ENCODE measurements around the gene PRDM15. TPM values are rescaled to one million over a fixed set of nuclear protein-coding genes. Genes with fewer than 3 reads are reported as not detected.
A peak's percentile ranks its signal among the peaks of the same experiment; 100 is the strongest.

PRDM15 gene
- total RNA-seq, 4 donors from 2014 or later, result 7.6 to 27.5 (median 12.9) TPM

DNA sequence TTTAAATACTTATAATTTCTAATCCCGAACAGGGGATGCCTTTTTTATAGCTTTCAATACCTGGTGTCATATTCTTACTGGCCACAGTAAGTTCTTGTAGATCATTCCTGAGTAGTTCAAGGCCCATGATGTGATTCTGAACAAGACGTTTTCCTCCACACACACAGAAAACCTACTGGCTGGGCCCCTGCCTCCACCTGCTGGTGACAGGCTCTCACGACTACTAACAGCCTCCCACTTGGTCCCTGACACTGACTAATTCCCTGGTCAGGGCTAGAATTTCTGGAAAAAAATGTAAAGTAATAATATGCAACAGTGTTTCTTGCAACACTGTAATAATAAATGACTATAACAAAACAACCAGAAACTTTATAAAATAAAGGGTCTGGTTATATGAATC is 61.9 kb downstream of the PRDM15 start:
- WGBS, result 21% methylated on average over 3 of the region's 3 CpGs
- DNase-seq (ENCODE audit: low spot score in 2 of 2), result peak; percentile 35 to 76
- H3K27ac ChIP-seq, result no peak overlapping the region
- no peak overlapping the region for H3K4me3 ChIP-seq
- peaks cover 23% of the 10 kb centered on the region for H3K36me3 ChIP-seq
- H3K4me1 ChIP-seq, result peaks cover 4% of the 10 kb centered on the region
- no peaks in the 10 kb centered on the region for H3K9me3 ChIP-seq
- TF ChIP-seq, protein P1, sequence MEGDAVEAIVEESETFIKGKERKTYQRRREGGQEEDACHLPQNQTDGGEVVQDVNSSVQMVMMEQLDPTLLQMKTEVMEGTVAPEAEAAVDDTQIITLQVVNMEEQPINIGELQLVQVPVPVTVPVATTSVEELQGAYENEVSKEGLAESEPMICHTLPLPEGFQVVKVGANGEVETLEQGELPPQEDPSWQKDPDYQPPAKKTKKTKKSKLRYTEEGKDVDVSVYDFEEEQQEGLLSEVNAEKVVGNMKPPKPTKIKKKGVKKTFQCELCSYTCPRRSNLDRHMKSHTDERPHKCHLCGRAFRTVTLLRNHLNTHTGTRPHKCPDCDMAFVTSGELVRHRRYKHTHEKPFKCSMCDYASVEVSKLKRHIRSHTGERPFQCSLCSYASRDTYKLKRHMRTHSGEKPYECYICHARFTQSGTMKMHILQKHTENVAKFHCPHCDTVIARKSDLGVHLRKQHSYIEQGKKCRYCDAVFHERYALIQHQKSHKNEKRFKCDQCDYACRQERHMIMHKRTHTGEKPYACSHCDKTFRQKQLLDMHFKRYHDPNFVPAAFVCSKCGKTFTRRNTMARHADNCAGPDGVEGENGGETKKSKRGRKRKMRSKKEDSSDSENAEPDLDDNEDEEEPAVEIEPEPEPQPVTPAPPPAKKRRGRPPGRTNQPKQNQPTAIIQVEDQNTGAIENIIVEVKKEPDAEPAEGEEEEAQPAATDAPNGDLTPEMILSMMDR (IDR thresholded peaks at IDR 0.05), result peak; percentile 65 to 67
- TF ChIP-seq POLR2A (IDR thresholded peaks at IDR 0.05), result no peak
- H3K27me3 ChIP-seq, result no peaks in the 10 kb centered on the region

DNA sequence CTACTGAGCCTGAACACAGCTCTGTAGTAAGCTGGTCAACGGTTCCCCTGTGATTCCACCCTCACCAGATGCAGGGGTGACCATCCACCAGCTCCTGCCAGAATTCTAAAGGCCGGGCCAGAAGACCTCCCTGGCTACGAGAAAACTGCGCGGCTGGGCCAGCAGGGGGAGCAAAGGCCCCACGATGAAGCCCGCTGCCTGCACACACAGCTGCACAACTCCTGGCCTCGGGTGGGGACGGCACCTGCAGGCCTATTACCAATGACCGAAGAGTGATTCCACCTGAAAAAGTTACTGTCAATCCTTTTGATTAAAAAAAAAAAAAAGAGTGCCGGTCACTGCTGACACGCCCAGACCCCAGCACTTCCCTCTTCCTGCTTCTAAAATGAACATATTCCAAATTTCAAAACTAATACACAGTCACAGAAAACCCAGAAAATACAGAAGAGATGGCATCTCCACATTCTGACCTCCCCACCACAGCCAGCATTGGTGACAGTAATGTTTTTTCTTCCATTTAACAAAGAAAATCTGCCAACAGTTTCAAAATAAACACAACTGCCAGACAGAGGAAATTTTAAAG is 62.5 kb downstream of the PRDM15 start:
- TF ChIP-seq POLR2A (IDR thresholded peaks at IDR 0.05) (no peak), POLR2AphosphoS5 (IDR thresholded peaks at IDR 0.05) (no peak)
- TF ChIP-seq, protein P1 (IDR thresholded peaks at IDR 0.05), result peak; percentile 57 to 64
- WGBS, result 22% methylated on average over 12 of the region's 12 CpGs
- Histone ChIP-seq H3K27me3 (no peaks in the 10 kb centered on the region), H3K9me3 (no peaks in the 10 kb centered on the region), H3K4me3 (no peak overlapping the region), H3K36me3 (peaks cover 26% of the 10 kb centered on the region), H3K27ac (no peak overlapping the region), H3K4me1 (peaks cover 4% of the 10 kb centered on the region)
- DNase-seq (ENCODE audit: low spot score in 2 of 2), result peak; percentile 71 to 82

DNA sequence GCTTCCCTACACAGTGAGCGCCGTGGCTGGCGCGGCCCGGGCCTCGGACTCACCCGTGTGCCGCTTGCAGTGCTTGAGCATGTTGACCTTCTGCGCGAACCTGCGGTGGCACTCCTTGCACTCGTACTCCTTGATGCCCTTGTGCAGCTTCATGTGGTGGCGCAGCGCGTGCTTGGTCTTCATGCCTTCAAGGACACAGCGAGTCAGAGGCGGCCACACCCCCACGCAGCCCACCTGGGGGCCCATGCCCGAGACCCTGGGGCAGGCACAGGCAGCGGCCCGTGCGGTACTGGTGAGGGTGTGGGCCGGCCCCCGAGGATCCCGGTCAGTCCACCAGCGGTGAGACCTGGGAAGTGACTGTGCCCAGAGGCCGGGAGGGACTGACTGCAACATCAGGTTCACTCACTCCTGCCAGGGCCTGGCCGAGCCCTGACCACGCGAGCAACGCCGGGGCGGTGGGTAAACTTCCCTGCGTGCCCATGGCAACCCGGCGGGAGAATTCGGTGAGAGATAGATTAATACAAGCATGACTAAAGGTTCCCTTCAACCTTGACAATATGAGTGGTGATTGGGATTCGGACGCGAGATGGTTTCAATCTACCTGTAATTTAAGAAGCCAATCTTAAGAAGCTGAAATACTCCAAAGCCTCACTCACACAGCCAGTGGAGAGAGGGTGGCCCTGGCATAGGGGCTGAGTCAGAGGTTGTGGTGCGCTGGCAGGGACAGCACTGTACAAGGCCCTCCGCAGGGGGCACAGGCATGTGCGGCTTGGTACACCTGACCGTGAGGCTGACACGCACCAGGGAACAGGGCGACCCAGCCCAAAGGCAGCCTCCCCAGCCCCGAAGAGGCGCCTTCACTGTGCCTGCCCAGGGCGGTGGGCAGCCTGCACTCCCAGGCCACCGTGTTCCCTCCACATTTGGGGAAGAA is 63.2 kb downstream of the PRDM15 start:
- 91% methylated on average over 37 of the region's 50 CpGs for WGBS
- H3K27ac ChIP-seq, result no peak overlapping the region

DNA sequence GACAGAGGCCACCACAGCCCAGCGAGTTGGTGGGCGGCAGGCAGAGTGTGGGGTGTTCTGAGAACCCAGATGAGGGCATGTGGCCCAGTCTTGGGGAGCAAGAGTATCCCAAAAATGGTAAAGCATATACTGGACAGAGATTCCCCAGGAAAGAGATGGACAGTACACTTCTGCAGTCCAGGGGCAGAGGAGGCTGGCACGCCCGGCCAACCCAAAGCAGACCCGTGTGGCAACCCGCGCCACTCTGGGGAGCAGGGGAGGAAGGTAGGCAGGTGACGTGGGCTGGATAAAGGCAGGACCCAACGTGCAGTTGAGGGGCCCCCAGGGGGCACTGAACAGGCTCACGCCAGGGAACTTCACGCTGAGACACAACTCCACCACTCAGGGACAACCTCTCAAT is 65.9 kb downstream of the PRDM15 start:
- 90% methylated on average over 10 of the region's 11 CpGs for WGBS
- peak in 1 of 2 donors; percentile 55 for DNase-seq (ENCODE audit: low spot score in 2 of 2)
- Histone ChIP-seq H3K27me3 (no peaks in the 10 kb centered on the region), H3K4me3 (no peak overlapping the region), H3K4me1 (peaks cover 4% of the 10 kb centered on the region), H3K27ac (no peak overlapping the region), H3K9me3 (no peaks in the 10 kb centered on the region), H3K36me3 (peaks cover 45% of the 10 kb centered on the region)
- TF ChIP-seq EP300 (IDR thresholded peaks at IDR 0.05), result no peak
- no peak for TF ChIP-seq POLR2A (IDR thresholded peaks at IDR 0.05)
- TF ChIP-seq POLR2AphosphoS5 (IDR thresholded peaks at IDR 0.05), result no peak

More for the DNA sequence above, 63.2 kb downstream of the PRDM15 start:
- DNase-seq (ENCODE audit: low spot score in 2 of 2), result peak; percentile 52 to 59
- peaks cover 4% of the 10 kb centered on the region for H3K4me1 ChIP-seq
- no peak overlapping the region for H3K4me3 ChIP-seq
- H3K27me3 ChIP-seq, result no peaks in the 10 kb centered on the region
- peaks cover 30% of the 10 kb centered on the region for H3K36me3 ChIP-seq
- TF ChIP-seq, protein P1 (IDR thresholded peaks at IDR 0.05), result no peak
- no peak for TF ChIP-seq POLR2A (IDR thresholded peaks at IDR 0.05)
- TF ChIP-seq EP300 (IDR thresholded peaks at IDR 0.05), result no peak
- no peaks in the 10 kb centered on the region for H3K9me3 ChIP-seq

DNA sequence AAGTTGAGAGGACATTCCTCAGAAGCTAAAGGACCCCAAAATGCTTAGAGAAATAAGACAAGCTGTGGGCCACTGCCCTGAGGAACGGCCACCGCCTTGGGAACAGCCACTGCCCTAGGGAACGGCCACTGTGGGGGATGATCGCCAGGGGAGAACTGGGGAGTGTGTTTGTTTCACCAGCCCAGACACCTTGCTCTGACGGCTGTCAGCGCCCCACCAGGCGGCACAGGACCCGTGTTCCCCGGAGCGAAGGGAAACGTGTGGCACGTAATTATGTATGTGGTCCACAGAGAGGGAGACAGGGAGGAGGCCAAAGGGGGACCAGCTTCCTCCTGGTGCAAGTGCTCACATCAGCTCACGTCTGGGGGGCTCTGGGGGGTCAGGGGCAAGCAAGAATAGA is 66.5 kb downstream of the PRDM15 start:
- Histone ChIP-seq H3K27me3 (no peaks in the 10 kb centered on the region), H3K36me3 (peaks cover 47% of the 10 kb centered on the region), H3K4me3 (no peak overlapping the region), H3K27ac (no peak overlapping the region), H3K4me1 (peaks cover 4% of the 10 kb centered on the region), H3K9me3 (no peaks in the 10 kb centered on the region)
- 88% methylated on average over 13 of the region's 13 CpGs for WGBS
- DNase-seq (ENCODE audit: low spot score in 2 of 2), result peak in 1 of 2 donors; percentile 46
- TF ChIP-seq POLR2A (IDR thresholded peaks at IDR 0.05) (no peak), EP300 (IDR thresholded peaks at IDR 0.05) (no peak), POLR2AphosphoS5 (IDR thresholded peaks at IDR 0.05) (no peak)
- TF ChIP-seq, protein P1 (IDR thresholded peaks at IDR 0.05), result no peak

All from suprapubic skin (tissue), 4 donors.